IMR-90 (cell line): ENCODE results near the gene DCN. TPM values are rescaled to one million over a fixed set of nuclear protein-coding genes. Genes with fewer than 3 reads are reported as not detected.
A peak's percentile ranks its signal among the peaks of the same experiment; 100 is the strongest.

Experiments used
- ATAC-seq: fragments of 200-7000 bp; cut with Tn5 transposase; 2 replicates; pipeline ENCODE4 v1.9.1; 2020; ENCODE audit warnings: low read depth, mild to moderate bottlenecking, moderate library complexity
- BruUV-seq: library from RNA; stranded (reverse); fragments of 400-500 nt; replicated peaks from 2 replicates; lab custom pipeline; 2021; lab: Mats Ljungman, UMichigan
- CTCF ChIA-PET: fragments of 300-600 bp; formaldehyde crosslinking; extraction: SDS; loops from one replicate; lab custom pipeline; 2021; ENCODE audit warnings: antibody characterized with exemption; lab: Yijun Ruan, JAX
- POLR2A ChIA-PET: fragments of 300-600 bp; sonication (Branson Sonifier 250); formaldehyde crosslinking; loops from one replicate; lab custom pipeline; 2022; ENCODE audit warnings: antibody characterized with exemption; ENCODE audit not compliant: unreplicated experiment; lab: Charles Lee
- DNase-seq: peaks from one replicate; pipeline ENCODE4 v3.0.0; 2013
- H2AFZ ChIP-seq: replicated peaks from 2 replicates; pipeline ENCODE3; 2013; ENCODE audit warnings: low read length, mild to moderate bottlenecking; ENCODE audit not compliant: poor library complexity
- H2AK5ac ChIP-seq: 2 replicates; pipeline ENCODE4 v1.6.1; 2013; ENCODE audit warnings: low read depth, low read length, inconsistent platforms
- H2AK9ac ChIP-seq: replicated peaks from 2 replicates; pipeline ENCODE3; 2013; ENCODE audit warnings: mild to moderate bottlenecking, low read depth, low read length, moderate library complexity; ENCODE audit not compliant: poor library complexity
- H2BK120ac ChIP-seq: 2 replicates; pipeline ENCODE4 v1.6.1; 2013; ENCODE audit warnings: low read depth, low read length, inconsistent platforms
- H2BK15ac ChIP-seq: 3 replicates; pipeline ENCODE4 v1.6.1; 2013; ENCODE audit warnings: low read depth, low read length, inconsistent platforms
- H2BK20ac ChIP-seq: 2 replicates; pipeline ENCODE4 v1.6.1; 2013; ENCODE audit warnings: low read depth, mild to moderate bottlenecking, inconsistent platforms, low read length, moderate library complexity
- H2BK5ac ChIP-seq: 2 replicates; pipeline ENCODE4 v1.6.1; 2013; ENCODE audit warnings: mild to moderate bottlenecking, low read depth, low read length, inconsistent platforms; ENCODE audit not compliant: poor library complexity, severe bottlenecking
- H3K14ac ChIP-seq: replicated peaks from 2 replicates; pipeline ENCODE4 v1.6.1; 2013; ENCODE audit warnings: low read depth, low read length, inconsistent platforms
- H3K18ac ChIP-seq: 2 replicates; pipeline ENCODE4 v1.6.1; 2013; ENCODE audit warnings: low read depth, low read length, control low read depth
- H3K23ac ChIP-seq: 2 replicates; pipeline ENCODE4 v1.6.1; 2013; ENCODE audit warnings: low read depth, low read length, inconsistent platforms
- H3K27ac ChIP-seq: 2 replicates; pipeline ENCODE4 v1.5.1; 2013; ENCODE audit warnings: mild to moderate bottlenecking, control low read depth, low read length; ENCODE audit not compliant: insufficient read depth
- H3K27me3 ChIP-seq: 2 replicates; pipeline ENCODE4 v1.6.1; 2013; ENCODE audit warnings: low read length; ENCODE audit not compliant: control insufficient read depth, insufficient read depth
- H3K36me3 ChIP-seq: 2 replicates; pipeline ENCODE4 v1.6.1; 2013; ENCODE audit warnings: low read length, mixed read lengths; ENCODE audit not compliant: control insufficient read depth, insufficient read depth
- H3K4ac ChIP-seq: 2 replicates; pipeline ENCODE4 v1.6.1; 2013; ENCODE audit warnings: low read depth, low read length, inconsistent platforms
- H3K4me1 ChIP-seq: 2 replicates; pipeline ENCODE4 v1.6.1; 2013; ENCODE audit warnings: low read length, mixed read lengths; ENCODE audit not compliant: control insufficient read depth, insufficient read depth
- H3K4me2 ChIP-seq: 2 replicates; pipeline ENCODE4 v1.6.1; 2013; ENCODE audit warnings: low read depth, mild to moderate bottlenecking, control low read depth, low read length, moderate library complexity
- H3K4me3 ChIP-seq: 2 replicates; pipeline ENCODE4 v1.5.1; 2013; ENCODE audit warnings: low read depth, mild to moderate bottlenecking, control low read depth, low read length, moderate library complexity; ENCODE audit not compliant: insufficient read depth
- H3K56ac ChIP-seq: 2 replicates; pipeline ENCODE4 v1.6.1; 2013; ENCODE audit warnings: low read length, inconsistent platforms; ENCODE audit not compliant: insufficient read depth; ENCODE audit errors: extremely low read depth
- H3K79me1 ChIP-seq, 2 experiments: 2 replicates each; pipeline ENCODE4 v1.6.1; 2013; ENCODE audit warnings: low read length in 2 of 2, inconsistent platforms in 1 of 2, low read depth in 1 of 2
- H3K9ac ChIP-seq: 2 replicates; pipeline ENCODE4 v1.6.1; 2013; ENCODE audit warnings: low read depth, low read length, control low read depth
- H3K9me1 ChIP-seq: 2 replicates; pipeline ENCODE4 v1.6.1; 2013; ENCODE audit warnings: low read length, inconsistent platforms; ENCODE audit not compliant: insufficient read depth
- H3K9me3 ChIP-seq: 2 replicates; pipeline ENCODE4 v1.6.1; 2013; ENCODE audit warnings: low read length; ENCODE audit not compliant: control insufficient read depth, insufficient read depth
- H4K20me1 ChIP-seq: 2 replicates; pipeline ENCODE4 v1.6.1; 2013; ENCODE audit warnings: low read length, inconsistent platforms; ENCODE audit not compliant: insufficient read depth
- H4K5ac ChIP-seq: 2 replicates; pipeline ENCODE4 v1.6.1; 2013; ENCODE audit warnings: mild to moderate bottlenecking, low read depth, low read length, control low read depth
- H4K8ac ChIP-seq, 2 experiments: 2 replicates each; pipeline ENCODE4 v1.6.1; 2013; ENCODE audit warnings: low read depth in 2 of 2, low read length in 2 of 2, control low read depth in 1 of 2, inconsistent platforms in 1 of 2
- H4K91ac ChIP-seq: 2 replicates; pipeline ENCODE4 v1.6.1; 2013; ENCODE audit warnings: low read depth, low read length, inconsistent platforms; ENCODE audit not compliant: insufficient read depth
- CHD1 ChIP-seq: IDR thresholded peaks from 2 replicates; pipeline ENCODE4 v1.6.1; 2012; ENCODE audit warnings: low read depth, low read length, improper control_type of control experiment
- MAFK ChIP-seq: IDR thresholded peaks from 2 replicates; pipeline ENCODE4 v1.6.1; 2012; ENCODE audit warnings: low read depth, low read length, improper control_type of control experiment
- MAZ ChIP-seq: IDR thresholded peaks from 2 replicates; pipeline ENCODE4 v1.6.1; 2012; ENCODE audit warnings: low read depth, mild to moderate bottlenecking, low read length, improper control_type of control experiment, moderate library complexity, borderline replicate concordance
- RFX5 ChIP-seq: IDR thresholded peaks from 2 replicates; pipeline ENCODE4 v1.8.0; 2012; ENCODE audit warnings: low read depth, mild to moderate bottlenecking, low read length, moderate library complexity
- WGBS, 2 experiments: methylation state at CpG; one replicate each; pipeline versions ENCODE4 v1.1.5 to v1.1.7; 2013; ENCODE audit warnings: missing lambda C conversion rate in 2 of 2; ENCODE audit not compliant: insufficient read length in 1 of 2; ENCODE audit errors: extremely low coverage in 2 of 2; 5-methylcytosine and 5-hydroxymethylcytosine counted together
- dilution Hi-C: fragments of 300-500 bp; cut with HindIII; formaldehyde crosslinking; loops from one replicate; pipeline ENCODE4 v1.14.3; 2018; ENCODE audit warnings: low sequenced_read_pairs; ENCODE audit not compliant: unreplicated experiment
- in situ Hi-C: fragments of 300-500 bp; cut with MboI; formaldehyde crosslinking; loops from 3 replicates; pipeline ENCODE4 v1.14.3; 2019; ENCODE audit warnings: low sequenced_read_pairs, inconsistent platforms, mixed read lengths
- intact Hi-C: fragments of 100-400 bp; cut with micrococcal nuclease; formaldehyde crosslinking; loops from 2 replicates; pipeline ENCODE4 v1.10.0; 2022
- polyA plus RNA-seq, 3 experiments: library from polyadenylated mRNA; depleted of rRNA; stranded (reverse); fragments of >200 nt; gene quantifications; 2 replicates each; pipeline ENCODE4 v1.2.3, GENCODE V29; 2012; ENCODE audit warnings: low replicate concordance in 1 of 3
- total RNA-seq: library from RNA; depleted of rRNA; stranded (reverse); fragments of >200 nt; gene quantifications from 2 replicates; pipeline ENCODE4 v1.2.3, GENCODE V29; 2012

Gene DCN
- total and polyA plus RNA-seq, 2 of the 4 experiments (the other 2 are of a cell fraction), result 241 to 965 TPM

DNA sequence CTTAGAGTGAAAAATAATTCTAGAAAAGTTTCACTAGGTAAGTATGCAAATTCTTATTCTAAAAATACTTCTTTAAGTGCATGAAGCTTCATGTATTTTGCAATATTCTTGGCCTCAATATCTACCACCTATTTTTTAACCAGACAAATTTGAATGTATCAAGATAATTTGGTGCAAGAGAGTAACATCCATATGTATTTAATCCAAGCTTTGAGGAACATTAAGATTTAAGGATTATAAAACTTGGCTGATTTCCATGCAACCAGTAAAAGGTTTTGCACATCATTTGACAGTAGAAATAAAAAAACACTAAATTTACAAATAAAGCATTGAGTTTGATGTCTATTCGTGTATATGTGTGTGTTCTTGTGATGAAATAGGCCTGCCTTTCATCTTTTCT lies 79.0 kb downstream of the DCN start:
- Histone ChIP-seq H3K27me3 (no peaks in the 10 kb centered on the region), H4K5ac (no peak overlapping the region), H4K20me1 (no peaks in the 10 kb centered on the region), H3K9me3 (no peaks in the 10 kb centered on the region), H2AFZ (no peak overlapping the region), H3K79me1 (peaks cover 0 to 7% of the 10 kb centered on the region in 2 experiments; a peak in 3 of 4 replicates), H3K9ac (no peak overlapping the region), H3K4ac (no peak overlapping the region), H2BK120ac (no peak overlapping the region), H2BK5ac (no peak overlapping the region), H2AK5ac (no peak overlapping the region), H3K36me3 (peaks cover 9% of the 10 kb centered on the region), H3K4me1 (peaks cover 7% of the 10 kb centered on the region), H3K56ac (no peak overlapping the region), H3K4me2 (no peak overlapping the region), H3K4me3 (no peak overlapping the region), H2BK15ac (no peak overlapping the region), H3K14ac (no peak overlapping the region), H2AK9ac (no peak overlapping the region), H3K18ac (no peak overlapping the region), H4K8ac (no peak overlapping the region), H2BK20ac (no peak overlapping the region), H3K23ac (no peak overlapping the region), H3K9me1 (no peaks in the 10 kb centered on the region; the same call in 1 of the 2 replicates), H4K91ac (no peak overlapping the region), H3K27ac (no peak overlapping the region)
- ChIA-PET CTCF (interaction anchor here (0.8 to 1.0 kb wide), 2 partner anchors 125 kb away, joined by 3 read pairs; no protein-coding TSS in a partner anchor), POLR2A (no interaction called here)
- intact Hi-C loops, result no loop called here
- in situ Hi-C loops, result no loop called here
- dilution Hi-C loops, result no loop called here
- WGBS, 2 experiments, result no CpG with 5 or more reads among the region's 1 CpG
- BruUV-seq, result TSS peak; percentile 69
- no peak for DNase-seq
- ATAC-seq, result no peak
- TF ChIP-seq CHD1, result no peak
- no peak for TF ChIP-seq MAZ
- TF ChIP-seq RFX5, result no peak
- no peak for TF ChIP-seq MAFK
